BLaER1 (cell line): Measurements from ENCODE around the gene COL28A1.

Source experiments
- H3K27ac ChIP-seq: shearing (Covaris generic); formaldehyde crosslinking; 2 replicates; pipeline ENCODE4 v1.8.1; 2022
- H3K27me3 ChIP-seq: shearing (Covaris generic); formaldehyde crosslinking; 2 replicates; pipeline ENCODE4 v1.8.1; 2022
- H3K36me3 ChIP-seq: shearing (Covaris generic); formaldehyde crosslinking; 2 replicates; pipeline ENCODE4 v1.8.1; 2022
- H3K4me1 ChIP-seq: shearing (Covaris generic); formaldehyde crosslinking; 2 replicates; pipeline ENCODE4 v1.8.1; 2022
- H3K4me2 ChIP-seq: shearing (Covaris generic); formaldehyde crosslinking; 2 replicates; pipeline ENCODE4 v1.8.1; 2022
- H3K4me3 ChIP-seq: shearing (Covaris generic); formaldehyde crosslinking; 2 replicates; pipeline ENCODE4 v1.8.1; 2022
- H3K9ac ChIP-seq: shearing (Covaris generic); formaldehyde crosslinking; 2 replicates; pipeline ENCODE4 v1.8.1; 2022
- H3K9me3 ChIP-seq: shearing (Covaris generic); formaldehyde crosslinking; 2 replicates; pipeline ENCODE4 v1.8.1; 2022
- H4K20me1 ChIP-seq: shearing (Covaris generic); formaldehyde crosslinking; 2 replicates; pipeline ENCODE4 v1.8.1; 2022
- Cebpa-rat ChIP-seq: shearing (Covaris generic); IDR thresholded peaks from 2 replicates; pipeline ENCODE4 v1.8.1; 2022

The COL28A1 gene

GRCh38 chr7:7427363-7427762 is 108.3 kb downstream of the COL28A1 start:
- Histone ChIP-seq H3K9me3 (no peaks in the 10 kb centered on the region), H4K20me1 (no peaks in the 10 kb centered on the region), H3K4me2 (no peak overlapping the region), H3K27ac (no peak overlapping the region), H3K27me3 (no peaks in the 10 kb centered on the region), H3K4me3 (no peak overlapping the region), H3K4me1 (peaks cover 7% of the 10 kb centered on the region; the same call in 1 of the 2 replicates), H3K9ac (no peak overlapping the region), H3K36me3 (no peaks in the 10 kb centered on the region)
- TF ChIP-seq Cebpa-rat: no peak

- H3K4me3 ChIP-seq: no peak overlapping the region
- no peaks in the 10 kb centered on the region for H3K27me3 ChIP-seq
- no peaks in the 10 kb centered on the region for H3K36me3 ChIP-seq
- H3K4me1 ChIP-seq: peaks cover 7% of the 10 kb centered on the region; the same call in 1 of the 2 replicates
- no peaks in the 10 kb centered on the region for H3K9me3 ChIP-seq
- H3K4me2 ChIP-seq: no peak overlapping the region
- no peaks in the 10 kb centered on the region for H4K20me1 ChIP-seq
- H3K9ac ChIP-seq: no peak overlapping the region
- H3K27ac ChIP-seq: no peak overlapping the region
- no peak for TF ChIP-seq Cebpa-rat
Observed at GRCh38 chr7:7426676-7427075, 109.0 kb downstream of the COL28A1 start.

- Histone ChIP-seq H3K27me3 (no peaks in the 10 kb centered on the region), H3K27ac (no peak overlapping the region), H3K4me1 (peaks cover 7% of the 10 kb centered on the region; the same call in 1 of the 2 replicates), H3K36me3 (no peaks in the 10 kb centered on the region), H3K4me2 (no peak overlapping the region), H3K4me3 (no peak overlapping the region), H3K9ac (no peak overlapping the region), H3K9me3 (no peaks in the 10 kb centered on the region), H4K20me1 (no peaks in the 10 kb centered on the region)
- TF ChIP-seq Cebpa-rat: no peak
Observed at GRCh38 chr7:7425321-7425720, 110.4 kb downstream of the COL28A1 start.

GRCh38 chr7:7424151-7424873 is 111.4 kb downstream of the COL28A1 start:
- Histone ChIP-seq H4K20me1 (no peaks in the 10 kb centered on the region), H3K4me1 (peaks cover 7% of the 10 kb centered on the region; the same call in 1 of the 2 replicates), H3K9ac (no peak overlapping the region), H3K36me3 (no peaks in the 10 kb centered on the region), H3K27ac (no peak overlapping the region), H3K4me2 (peak overlapping the region; percentile 67), H3K4me3 (peak overlapping the region; percentile 34; the same call in 1 of the 2 replicates), H3K27me3 (no peaks in the 10 kb centered on the region), H3K9me3 (no peaks in the 10 kb centered on the region)
- no peak for TF ChIP-seq Cebpa-rat

- no peaks in the 10 kb centered on the region for H3K9me3 ChIP-seq
- H3K27ac ChIP-seq: no peak overlapping the region
- no peak overlapping the region for H3K4me2 ChIP-seq
- no peak overlapping the region for H3K4me3 ChIP-seq
- no peak overlapping the region for H3K9ac ChIP-seq
- H4K20me1 ChIP-seq: no peaks in the 10 kb centered on the region
- peaks cover 7% of the 10 kb centered on the region; the same call in 1 of the 2 replicates for H3K4me1 ChIP-seq
- TF ChIP-seq Cebpa-rat: no peak
- no peaks in the 10 kb centered on the region for H3K27me3 ChIP-seq
- no peaks in the 10 kb centered on the region for H3K36me3 ChIP-seq
Observed at GRCh38 chr7:7422641-7423040, 113.0 kb downstream of the COL28A1 start.

GRCh38 chr7:7421826-7422225 is 113.8 kb downstream of the COL28A1 start:
- Histone ChIP-seq H3K27me3 (no peaks in the 10 kb centered on the region), H3K4me3 (no peak overlapping the region), H3K9ac (no peak overlapping the region), H3K4me1 (peaks cover 7% of the 10 kb centered on the region; the same call in 1 of the 2 replicates), H3K4me2 (no peak overlapping the region), H3K27ac (no peak overlapping the region), H4K20me1 (no peaks in the 10 kb centered on the region), H3K36me3 (no peaks in the 10 kb centered on the region), H3K9me3 (no peaks in the 10 kb centered on the region)
- no peak for TF ChIP-seq Cebpa-rat

GRCh38 chr7:7418997-7419396 is 116.7 kb downstream of the COL28A1 start:
- no peak for TF ChIP-seq Cebpa-rat
- Histone ChIP-seq H4K20me1 (no peaks in the 10 kb centered on the region), H3K4me2 (no peak overlapping the region)

GRCh38 chr7:7417851-7418250 is 117.8 kb downstream of the COL28A1 start:
- no peak for TF ChIP-seq Cebpa-rat
- H3K9me3 ChIP-seq: no peaks in the 10 kb centered on the region
- H3K4me2 ChIP-seq: no peak overlapping the region
- H4K20me1 ChIP-seq: no peaks in the 10 kb centered on the region
- H3K27ac ChIP-seq: no peak overlapping the region
- H3K27me3 ChIP-seq: no peaks in the 10 kb centered on the region
- no peaks in the 10 kb centered on the region for H3K36me3 ChIP-seq
- H3K4me3 ChIP-seq: no peak overlapping the region
- no peak overlapping the region for H3K9ac ChIP-seq
- no peaks in the 10 kb centered on the region for H3K4me1 ChIP-seq

More at GRCh38 chr7:7418997-7419396, 116.7 kb downstream of the COL28A1 start:
- H3K4me1 ChIP-seq: no peaks in the 10 kb centered on the region
- no peak overlapping the region for H3K4me3 ChIP-seq
- H3K9me3 ChIP-seq: no peaks in the 10 kb centered on the region
- no peak overlapping the region for H3K9ac ChIP-seq
- H3K36me3 ChIP-seq: no peaks in the 10 kb centered on the region
- no peaks in the 10 kb centered on the region for H3K27me3 ChIP-seq
- no peak overlapping the region for H3K27ac ChIP-seq

GRCh38 chr7:7417414-7417813 is 118.3 kb downstream of the COL28A1 start:
- Histone ChIP-seq H3K4me3 (no peak overlapping the region), H3K36me3 (no peaks in the 10 kb centered on the region), H3K27ac (no peak overlapping the region), H3K4me1 (no peaks in the 10 kb centered on the region), H3K4me2 (no peak overlapping the region), H3K9me3 (no peaks in the 10 kb centered on the region), H4K20me1 (no peaks in the 10 kb centered on the region), H3K27me3 (no peaks in the 10 kb centered on the region), H3K9ac (no peak overlapping the region)
- no peak for TF ChIP-seq Cebpa-rat

- Histone ChIP-seq H3K9me3 (no peaks in the 10 kb centered on the region), H4K20me1 (no peaks in the 10 kb centered on the region), H3K36me3 (no peaks in the 10 kb centered on the region), H3K27ac (no peak overlapping the region), H3K4me2 (no peak overlapping the region), H3K27me3 (no peaks in the 10 kb centered on the region), H3K4me1 (no peaks in the 10 kb centered on the region), H3K4me3 (no peak overlapping the region), H3K9ac (no peak overlapping the region)
- TF ChIP-seq Cebpa-rat: no peak
Observed at GRCh38 chr7:7416031-7416858, 119.4 kb downstream of the COL28A1 start.
